ENCODE results near the gene TAF4B. TPM values are rescaled to one million over a fixed set of nuclear protein-coding genes. Genes with fewer than 3 reads are reported as not detected.
A peak's percentile ranks its signal among the peaks of the same experiment; 100 is the strongest.
"Not testable (repeated sequence)": the region's sequence is repeated elsewhere in the genome, so short reads cannot be mapped to it uniquely, and the experiment has no call there.

Gene TAF4B
- total and polyA plus RNA-seq, 9 donors, result 1.9 to 2.9 (median 2.3) TPM

- H3K4me3 ChIP-seq (ENCODE audit: low read length); DNase-seq; H3K36me3 ChIP-seq (ENCODE audit: control insufficient read depth, insufficient read depth, low read length); H3K27ac ChIP-seq (ENCODE audit: low read length); H3K27me3 ChIP-seq (ENCODE audit: control insufficient read depth, insufficient read depth, low read length); H3K4me1 ChIP-seq (ENCODE audit: control insufficient read depth, insufficient read depth, low read length); H3K9me3 ChIP-seq (replicated peaks; ENCODE audit: control insufficient read depth, low read depth, low read length): not testable (repeated sequence)
- no CpG with 5 or more reads among the region's 2 CpGs for WGBS (ENCODE audit: insufficient coverage)
These were observed 11.1 kb downstream of the TAF4B start for GRCh38 chr18:26237363-26237762.

- not testable (repeated sequence) for H3K9me3 ChIP-seq (replicated peaks; ENCODE audit: control insufficient read depth, low read depth, low read length); H3K4me3 ChIP-seq (ENCODE audit: low read length); H3K27ac ChIP-seq (ENCODE audit: low read length); H3K4me1 ChIP-seq (ENCODE audit: control insufficient read depth, insufficient read depth, low read length); H3K27me3 ChIP-seq (ENCODE audit: control insufficient read depth, insufficient read depth, low read length); DNase-seq; H3K36me3 ChIP-seq (ENCODE audit: control insufficient read depth, insufficient read depth, low read length)
- WGBS (ENCODE audit: insufficient coverage), result no CpG with 5 or more reads among the region's 4 CpGs
These were observed 12.5 kb downstream of the TAF4B start for GRCh38 chr18:26238718-26239117.

- not testable (repeated sequence) for H3K9me3 ChIP-seq (replicated peaks; ENCODE audit: control insufficient read depth, low read depth, low read length); H3K27me3 ChIP-seq (ENCODE audit: control insufficient read depth, insufficient read depth, low read length); DNase-seq; H3K27ac ChIP-seq (ENCODE audit: low read length); H3K4me3 ChIP-seq (ENCODE audit: low read length); H3K4me1 ChIP-seq (ENCODE audit: control insufficient read depth, insufficient read depth, low read length); H3K36me3 ChIP-seq (ENCODE audit: control insufficient read depth, insufficient read depth, low read length)
- WGBS (ENCODE audit: insufficient coverage), result 100% methylated on average over 1 of the region's 4 CpGs
These were observed 16.1 kb downstream of the TAF4B start for GRCh38 chr18:26242392-26242791.

- not testable (repeated sequence) for H3K4me1 ChIP-seq (ENCODE audit: control insufficient read depth, insufficient read depth, low read length); H3K27ac ChIP-seq (ENCODE audit: low read length); DNase-seq; H3K4me3 ChIP-seq (ENCODE audit: low read length); H3K27me3 ChIP-seq (ENCODE audit: control insufficient read depth, insufficient read depth, low read length); H3K9me3 ChIP-seq (replicated peaks; ENCODE audit: control insufficient read depth, low read depth, low read length); H3K36me3 ChIP-seq (ENCODE audit: control insufficient read depth, insufficient read depth, low read length)
- 100% methylated on average over 4 of the region's 5 CpGs for WGBS (ENCODE audit: insufficient coverage)
These were observed 19.2 kb downstream of the TAF4B start for GRCh38 chr18:26245434-26245833.

GRCh38 chr18:26252411-26252810, 26.2 kb downstream of the TAF4B start:
- WGBS (ENCODE audit: insufficient coverage), result no CpG with 5 or more reads among the region's 3 CpGs
- Histone ChIP-seq H3K36me3 (ENCODE audit: control insufficient read depth, insufficient read depth, low read length) (no peaks in the 10 kb centered on the region), H3K27me3 (ENCODE audit: control insufficient read depth, insufficient read depth, low read length) (no peaks in the 10 kb centered on the region), H3K9me3 (replicated peaks; ENCODE audit: control insufficient read depth, low read depth, low read length) (no peaks in the 10 kb centered on the region), H3K4me1 (ENCODE audit: control insufficient read depth, insufficient read depth, low read length) (no peaks in the 10 kb centered on the region), H3K4me3 (ENCODE audit: low read length) (no peak overlapping the region), H3K27ac (ENCODE audit: low read length) (no peak overlapping the region)
- DNase-seq, result no peak

GRCh38 chr18:26254808-26255207, 28.6 kb downstream of the TAF4B start:
- H3K36me3 ChIP-seq (ENCODE audit: control insufficient read depth, insufficient read depth, low read length); H3K4me1 ChIP-seq (ENCODE audit: control insufficient read depth, insufficient read depth, low read length); H3K9me3 ChIP-seq (replicated peaks; ENCODE audit: control insufficient read depth, low read depth, low read length); DNase-seq; H3K27ac ChIP-seq (ENCODE audit: low read length); H3K4me3 ChIP-seq (ENCODE audit: low read length); H3K27me3 ChIP-seq (ENCODE audit: control insufficient read depth, insufficient read depth, low read length): not testable (repeated sequence)

GRCh38 chr18:26255695-26256622, 29.7 kb downstream of the TAF4B start:
- Histone ChIP-seq H3K4me3 (ENCODE audit: low read length) (no peak overlapping the region), H3K4me1 (ENCODE audit: control insufficient read depth, insufficient read depth, low read length) (no peaks in the 10 kb centered on the region), H3K9me3 (replicated peaks; ENCODE audit: control insufficient read depth, low read depth, low read length) (no peaks in the 10 kb centered on the region), H3K27me3 (ENCODE audit: control insufficient read depth, insufficient read depth, low read length) (no peaks in the 10 kb centered on the region), H3K27ac (ENCODE audit: low read length) (no peak overlapping the region), H3K36me3 (ENCODE audit: control insufficient read depth, insufficient read depth, low read length) (no peaks in the 10 kb centered on the region)
- peak; percentile 1 for DNase-seq
- WGBS (ENCODE audit: insufficient coverage), result 70% methylated on average over 11 of the region's 14 CpGs

- H3K4me1 ChIP-seq (ENCODE audit: control insufficient read depth, insufficient read depth, low read length), result no peaks in the 10 kb centered on the region
- no peak overlapping the region for H3K27ac ChIP-seq (ENCODE audit: low read length)
- H3K4me3 ChIP-seq (ENCODE audit: low read length), result no peak overlapping the region
- no peak for DNase-seq
- WGBS (ENCODE audit: insufficient coverage), result no CpG with 5 or more reads among the region's 3 CpGs
- H3K9me3 ChIP-seq (replicated peaks; ENCODE audit: control insufficient read depth, low read depth, low read length), result no peaks in the 10 kb centered on the region
- no peaks in the 10 kb centered on the region for H3K27me3 ChIP-seq (ENCODE audit: control insufficient read depth, insufficient read depth, low read length)
- no peaks in the 10 kb centered on the region for H3K36me3 ChIP-seq (ENCODE audit: control insufficient read depth, insufficient read depth, low read length)
These were observed 32.5 kb downstream of the TAF4B start for GRCh38 chr18:26258711-26259110.

GRCh38 chr18:26259416-26259815, 33.2 kb downstream of the TAF4B start:
- H3K36me3 ChIP-seq (ENCODE audit: control insufficient read depth, insufficient read depth, low read length); H3K4me3 ChIP-seq (ENCODE audit: low read length); H3K27ac ChIP-seq (ENCODE audit: low read length); H3K4me1 ChIP-seq (ENCODE audit: control insufficient read depth, insufficient read depth, low read length); H3K9me3 ChIP-seq (replicated peaks; ENCODE audit: control insufficient read depth, low read depth, low read length); DNase-seq; H3K27me3 ChIP-seq (ENCODE audit: control insufficient read depth, insufficient read depth, low read length): not testable (repeated sequence)
- WGBS (ENCODE audit: insufficient coverage), result no CpG with 5 or more reads among the region's 4 CpGs

GRCh38 chr18:26262156-26262555, 35.9 kb downstream of the TAF4B start:
- no peak for DNase-seq
- H3K27me3 ChIP-seq (ENCODE audit: control insufficient read depth, insufficient read depth, low read length), result no peaks in the 10 kb centered on the region
- no peaks in the 10 kb centered on the region for H3K36me3 ChIP-seq (ENCODE audit: control insufficient read depth, insufficient read depth, low read length)
- no peak overlapping the region for H3K27ac ChIP-seq (ENCODE audit: low read length)
- no peaks in the 10 kb centered on the region for H3K4me1 ChIP-seq (ENCODE audit: control insufficient read depth, insufficient read depth, low read length)
- H3K4me3 ChIP-seq (ENCODE audit: low read length), result no peak overlapping the region
- H3K9me3 ChIP-seq (replicated peaks; ENCODE audit: control insufficient read depth, low read depth, low read length), result no peaks in the 10 kb centered on the region
- WGBS (ENCODE audit: insufficient coverage), result 90% methylated on average over 2 of the region's 4 CpGs

Data from muscle of leg (tissue), 11 donors.